Vagina (tissue), 2 donors: ENCODE measurements around the gene TPPP.

ENCODE experiments used
- POLR2A ChIP-seq, 2 donors: fragments of 450-650 bp; IDR thresholded peaks; one replicate each; pipeline ENCODE4 v1.6.1; 2017; ENCODE audit warnings: antibody characterized with exemption in 2 of 2, mild to moderate bottlenecking in 2 of 2, moderate library complexity in 2 of 2
- POLR2AphosphoS5 ChIP-seq, 2 donors: sonication (generic); formaldehyde crosslinking; IDR thresholded peaks; one replicate each; pipeline ENCODE4 v1.9.0; 2017; ENCODE audit warnings: antibody characterized with exemption in 2 of 2, mild to moderate bottlenecking in 2 of 2, low read depth in 1 of 2; ENCODE audit not compliant: insufficient read depth in 1 of 2
- TF ChIP-seq, protein P1 (sequence below), 3 experiments: fragments of 450-650 bp in 2 of 3; fragments of 200-600 bp in 1 of 3; sonication (generic) in 1 of 3; IDR thresholded peaks; one replicate each; pipeline ENCODE4 v1.5.1; 2017 to 2019; ENCODE audit warnings: antibody characterized with exemption in 3 of 3, mild to moderate bottlenecking in 2 of 3, moderate library complexity in 2 of 3

DNA sequence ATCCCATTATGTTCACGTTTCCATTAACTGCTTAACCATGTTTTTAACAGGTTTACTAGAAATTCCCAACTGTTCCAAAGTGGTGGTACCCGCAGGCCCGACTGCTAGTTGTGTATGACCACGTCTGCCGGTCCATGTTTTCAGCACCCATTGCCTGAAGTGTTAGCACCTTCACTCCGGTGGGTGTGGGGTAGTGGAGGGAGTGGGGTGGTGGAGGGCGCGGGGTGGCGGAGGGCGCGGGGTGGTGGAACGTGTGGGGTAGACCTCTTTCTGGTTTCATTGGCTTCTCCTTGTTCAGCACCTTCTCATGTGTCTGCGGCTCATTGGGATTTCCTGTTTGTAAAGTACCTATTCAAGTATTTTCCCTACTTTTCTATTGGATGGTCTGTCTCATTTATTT is 37.7 kb downstream of the TPPP start:
- TF ChIP-seq, protein P1, sequence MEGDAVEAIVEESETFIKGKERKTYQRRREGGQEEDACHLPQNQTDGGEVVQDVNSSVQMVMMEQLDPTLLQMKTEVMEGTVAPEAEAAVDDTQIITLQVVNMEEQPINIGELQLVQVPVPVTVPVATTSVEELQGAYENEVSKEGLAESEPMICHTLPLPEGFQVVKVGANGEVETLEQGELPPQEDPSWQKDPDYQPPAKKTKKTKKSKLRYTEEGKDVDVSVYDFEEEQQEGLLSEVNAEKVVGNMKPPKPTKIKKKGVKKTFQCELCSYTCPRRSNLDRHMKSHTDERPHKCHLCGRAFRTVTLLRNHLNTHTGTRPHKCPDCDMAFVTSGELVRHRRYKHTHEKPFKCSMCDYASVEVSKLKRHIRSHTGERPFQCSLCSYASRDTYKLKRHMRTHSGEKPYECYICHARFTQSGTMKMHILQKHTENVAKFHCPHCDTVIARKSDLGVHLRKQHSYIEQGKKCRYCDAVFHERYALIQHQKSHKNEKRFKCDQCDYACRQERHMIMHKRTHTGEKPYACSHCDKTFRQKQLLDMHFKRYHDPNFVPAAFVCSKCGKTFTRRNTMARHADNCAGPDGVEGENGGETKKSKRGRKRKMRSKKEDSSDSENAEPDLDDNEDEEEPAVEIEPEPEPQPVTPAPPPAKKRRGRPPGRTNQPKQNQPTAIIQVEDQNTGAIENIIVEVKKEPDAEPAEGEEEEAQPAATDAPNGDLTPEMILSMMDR (IDR thresholded peaks at IDR 0.05) = no peak
- TF ChIP-seq POLR2A (IDR thresholded peaks at IDR 0.05) (no peak), POLR2AphosphoS5 (IDR thresholded peaks at IDR 0.05; ENCODE audit: insufficient read depth in 1 of 2, low read depth in 1 of 2) (no peak)
